Esophagus squamous epithelium (tissue), 5 donors: ENCODE measurements around the gene PTPRD. TPM values are rescaled to one million over a fixed set of nuclear protein-coding genes. Genes with fewer than 3 reads are reported as not detected.

Experiments
- DNase-seq: peaks from one replicate; lab custom pipeline; 2025; lab: John Stamatoyannopoulos, UW
- H3K27ac ChIP-seq, 4 donors: fragments of 200-600 bp; sonication (generic); one replicate each; pipeline ENCODE4 v1.5.1; 2016 to 2019; ENCODE audit warnings: mild to moderate bottlenecking in 1 of 4
- H3K27me3 ChIP-seq, 4 donors: fragments of 200-600 bp; sonication (generic); 1 replicate in 3 of 4; 2 replicates in 1 of 4; pipeline versions ENCODE4 v1.5.1 to v1.6.0; 2017 to 2021; ENCODE audit warnings: antibody characterized with exemption in 1 of 4
- H3K36me3 ChIP-seq, 3 donors: fragments of 200-600 bp; sonication (generic); one replicate each; pipeline ENCODE4 v1.5.1; 2016 to 2019
- H3K4me1 ChIP-seq, 3 donors: fragments of 200-600 bp; sonication (generic); one replicate each; pipeline ENCODE4 v1.5.1; 2017 to 2019
- H3K4me3 ChIP-seq, 4 donors: fragments of 200-600 bp; sonication (generic); 1 replicate in 3 of 4; 2 replicates in 1 of 4; pipeline ENCODE4 v1.5.1; 2016 to 2019; ENCODE audit warnings: mild to moderate bottlenecking in 2 of 4, moderate library complexity in 1 of 4
- H3K9me3 ChIP-seq, 3 donors: fragments of 200-600 bp; sonication (generic); one replicate each; pipeline ENCODE4 v1.5.1; 2016 to 2019
- CTCF ChIP-seq, 6 experiments: fragments of 450-650 bp in 4 of 6; fragments of 200-600 bp in 2 of 6; sonication (generic) in 2 of 6; IDR thresholded peaks; one replicate each; pipeline ENCODE4 v1.5.1; 2016 to 2019; ENCODE audit warnings: antibody characterized with exemption in 6 of 6, mild to moderate bottlenecking in 4 of 6, moderate library complexity in 4 of 6
- POLR2A ChIP-seq, 4 donors: fragments of 450-650 bp; IDR thresholded peaks; one replicate each; pipeline ENCODE4 v1.6.1; 2017; ENCODE audit warnings: antibody characterized with exemption in 4 of 4, mild to moderate bottlenecking in 4 of 4, moderate library complexity in 3 of 4
- WGBS, 2 donors: methylation state at CpG; one replicate each; pipeline ENCODE4 v1.1.5; 2018; 5-methylcytosine and 5-hydroxymethylcytosine counted together
- intact Hi-C: fragments of 100-400 bp; cut with DNase I; formaldehyde crosslinking; loops from one replicate; pipeline ENCODE4 v1.15.0; 2022
- total RNA-seq, 4 donors: library from RNA; depleted of rRNA; stranded (reverse); fragments of >200 nt; gene quantifications; one replicate each; pipeline ENCODE4 v1.1.0, GENCODE V29; 2016
- donor health status: DM: yes; HTN: yes; CAD: no.

Gene PTPRD
- total RNA-seq, 4 donors from 2014 or later: 0.23 to 16.3 (median 6.6) TPM

- no peak for DNase-seq
- no peaks in the 10 kb centered on the region for H3K9me3 ChIP-seq
Observed at GRCh38 chr9:10146517-10147331, 466.1 kb downstream of the PTPRD start.

GRCh38 chr9:10144355-10144754 lies 468.4 kb downstream of the PTPRD start:
- Histone ChIP-seq H3K36me3 (no peaks in the 10 kb centered on the region), H3K9me3 (no peaks in the 10 kb centered on the region), H3K4me3 (no peak overlapping the region), H3K4me1 (no peaks in the 10 kb centered on the region), H3K27me3 (no peaks in the 10 kb centered on the region), H3K27ac (no peak overlapping the region)
- no peak for TF ChIP-seq POLR2A (IDR thresholded peaks at IDR 0.05)
- TF ChIP-seq CTCF (IDR thresholded peaks at IDR 0.05): no peak
- intact Hi-C loops: no loop called here
- 57 to 62% methylated on average over 3 of the region's 3 CpGs for WGBS, 2 donors
- DNase-seq: no peak

More at GRCh38 chr9:10146517-10147331, 466.1 kb downstream of the PTPRD start:
- Histone ChIP-seq H3K27me3 (no peaks in the 10 kb centered on the region), H3K4me1 (no peaks in the 10 kb centered on the region), H3K27ac (no peak overlapping the region), H3K4me3 (no peak overlapping the region), H3K36me3 (no peaks in the 10 kb centered on the region)
- 48 to 49% methylated on average over 8 of the region's 8 CpGs for WGBS, 2 donors
- TF ChIP-seq POLR2A (IDR thresholded peaks at IDR 0.05): no peak
- TF ChIP-seq CTCF (IDR thresholded peaks at IDR 0.05): no peak
- intact Hi-C loops: no loop called here

- no peaks in the 10 kb centered on the region for H3K9me3 ChIP-seq
- H3K36me3 ChIP-seq: no peaks in the 10 kb centered on the region
- DNase-seq: no peak
- intact Hi-C loops: no loop called here
- no peak overlapping the region for H3K27ac ChIP-seq
- no peaks in the 10 kb centered on the region for H3K4me1 ChIP-seq
- TF ChIP-seq CTCF (IDR thresholded peaks at IDR 0.05) (no peak), POLR2A (IDR thresholded peaks at IDR 0.05) (no peak)
- no peaks in the 10 kb centered on the region for H3K27me3 ChIP-seq
- no peak overlapping the region for H3K4me3 ChIP-seq
Observed at GRCh38 chr9:10135553-10135952, 477.2 kb downstream of the PTPRD start.

GRCh38 chr9:10134266-10134665 lies 478.5 kb downstream of the PTPRD start:
- Histone ChIP-seq H3K4me1 (no peaks in the 10 kb centered on the region), H3K4me3 (no peak overlapping the region), H3K36me3 (no peaks in the 10 kb centered on the region), H3K9me3 (no peaks in the 10 kb centered on the region), H3K27me3 (no peaks in the 10 kb centered on the region), H3K27ac (no peak overlapping the region)
- TF ChIP-seq CTCF (IDR thresholded peaks at IDR 0.05) (no peak), POLR2A (IDR thresholded peaks at IDR 0.05) (no peak)
- 50 to 80% methylated on average over 3 of the region's 4 CpGs for WGBS, 2 donors
- intact Hi-C loops: no loop called here
- DNase-seq: no peak

GRCh38 chr9:10130061-10130675 lies 482.6 kb downstream of the PTPRD start:
- TF ChIP-seq CTCF (IDR thresholded peaks at IDR 0.05) (no peak), POLR2A (IDR thresholded peaks at IDR 0.05) (no peak)
- Histone ChIP-seq H3K4me1 (no peaks in the 10 kb centered on the region), H3K36me3 (no peaks in the 10 kb centered on the region), H3K4me3 (no peak overlapping the region), H3K27ac (no peak overlapping the region), H3K27me3 (no peaks in the 10 kb centered on the region), H3K9me3 (no peaks in the 10 kb centered on the region)
- no peak for DNase-seq
- intact Hi-C loops: no loop called here
- 57 to 59% methylated on average over 2 of the region's 2 CpGs for WGBS, 2 donors
